H9 (cell line): ENCODE measurements around the gene TRIP11. TPM values are rescaled to one million over a fixed set of nuclear protein-coding genes. Genes with fewer than 3 reads are reported as not detected.

ENCODE experiments used
- DNase-seq: peaks from one replicate; pipeline ENCODE4 v3.0.0-alpha.2; 2017
- H2AFZ ChIP-seq: one replicate; pipeline ENCODE4 v1.6.1; 2013; ENCODE audit warnings: mild to moderate bottlenecking, low read length, control low read depth, moderate library complexity
- H2AK5ac ChIP-seq: 2 replicates; pipeline ENCODE4 v1.6.1; 2013; ENCODE audit warnings: low read length, control low read depth, mixed read lengths; ENCODE audit not compliant: insufficient read length
- H2BK120ac ChIP-seq: one replicate; pipeline ENCODE4 v1.6.1; 2013; ENCODE audit warnings: low read depth, mild to moderate bottlenecking, low read length, control low read depth, inconsistent platforms; ENCODE audit not compliant: poor library complexity, severe bottlenecking
- H2BK12ac ChIP-seq: 2 replicates; pipeline ENCODE4 v1.6.1; 2013; ENCODE audit warnings: low read length, control low read depth, mixed read lengths, low read depth; ENCODE audit not compliant: insufficient read length
- H2BK15ac ChIP-seq: 2 replicates; pipeline ENCODE4 v1.6.1; 2013; ENCODE audit warnings: low read depth, low read length, control low read depth
- H2BK20ac ChIP-seq: one replicate; pipeline ENCODE4 v1.6.1; 2013; ENCODE audit warnings: low read depth, mild to moderate bottlenecking, low read length, control low read depth, inconsistent platforms; ENCODE audit not compliant: poor library complexity, severe bottlenecking
- H2BK5ac ChIP-seq: 2 replicates; pipeline ENCODE4 v1.6.1; 2013; ENCODE audit warnings: low read length, control low read depth, mixed read lengths; ENCODE audit not compliant: insufficient read length
- H3K14ac ChIP-seq: 2 replicates; pipeline ENCODE4 v1.6.1; 2013; ENCODE audit warnings: low read length, control low read depth; ENCODE audit not compliant: insufficient read depth
- H3K18ac ChIP-seq: 2 replicates; pipeline ENCODE4 v1.6.1; 2013; ENCODE audit warnings: low read depth, mild to moderate bottlenecking, mixed read lengths, low read length, control low read depth; ENCODE audit not compliant: insufficient read length
- H3K23ac ChIP-seq: 2 replicates; pipeline ENCODE4 v1.6.1; 2013; ENCODE audit warnings: low read length, control low read depth, mixed read lengths, low read depth; ENCODE audit not compliant: insufficient read length
- H3K23me2 ChIP-seq: 2 replicates; pipeline ENCODE4 v1.6.1; 2013; ENCODE audit warnings: low read depth, mild to moderate bottlenecking, mixed read lengths, low read length, control low read depth; ENCODE audit not compliant: insufficient read length, poor library complexity, severe bottlenecking
- H3K27ac ChIP-seq: 2 replicates; pipeline ENCODE4 v1.5.1; 2013; ENCODE audit warnings: low read length, control low read depth, mixed read lengths, low read depth; ENCODE audit not compliant: insufficient read length
- H3K27me3 ChIP-seq: 2 replicates; pipeline ENCODE4 v1.6.1; 2013; ENCODE audit warnings: low read length, control low read depth, inconsistent platforms; ENCODE audit not compliant: insufficient read depth
- H3K4ac ChIP-seq: 2 replicates; pipeline ENCODE4 v1.6.1; 2013; ENCODE audit warnings: low read depth, mild to moderate bottlenecking, control low read depth, inconsistent platforms, low read length, moderate library complexity
- H3K4me1 ChIP-seq: 2 replicates; pipeline ENCODE4 v1.6.1; 2013; ENCODE audit warnings: low read length, control low read depth, inconsistent platforms; ENCODE audit not compliant: insufficient read depth
- H3K4me2 ChIP-seq: 2 replicates; pipeline ENCODE4 v1.6.1; 2013; ENCODE audit warnings: low read length, control low read depth, mixed read lengths; ENCODE audit not compliant: insufficient read length, insufficient read depth
- H3K56ac ChIP-seq: 2 replicates; pipeline ENCODE4 v1.6.1; 2013; ENCODE audit warnings: low read depth, mild to moderate bottlenecking, mixed read lengths, low read length, control low read depth; ENCODE audit not compliant: insufficient read length
- H3K79me1 ChIP-seq: 2 replicates; pipeline ENCODE4 v1.6.1; 2013; ENCODE audit warnings: low read depth, mild to moderate bottlenecking, moderate library complexity, low read length, control low read depth, inconsistent platforms; ENCODE audit not compliant: insufficient read depth, poor library complexity, severe bottlenecking
- H3K79me2 ChIP-seq: 2 replicates; pipeline ENCODE4 v1.6.1; 2013; ENCODE audit warnings: low read length, control low read depth, inconsistent platforms; ENCODE audit not compliant: insufficient read depth
- H3K9ac ChIP-seq: 2 replicates; pipeline ENCODE4 v1.6.1; 2013; ENCODE audit warnings: low read length, control low read depth, mixed read lengths; ENCODE audit not compliant: insufficient read length; ENCODE audit errors: extremely low read depth
- H3K9me3 ChIP-seq: one replicate; pipeline ENCODE4 v1.6.1; 2013; ENCODE audit warnings: low read depth, low read length, inconsistent platforms; ENCODE audit not compliant: control insufficient read depth
- H3T11ph ChIP-seq: one replicate; pipeline ENCODE4 v1.6.1; 2013; ENCODE audit warnings: mild to moderate bottlenecking, low read length, control low read depth, inconsistent platforms
- H4K20me1 ChIP-seq: one replicate; pipeline ENCODE4 v1.6.1; 2013; ENCODE audit not compliant: control insufficient read depth, insufficient read length, insufficient read depth
- H4K5ac ChIP-seq: 2 replicates; pipeline ENCODE4 v1.6.1; 2013; ENCODE audit warnings: low read depth, mild to moderate bottlenecking, mixed read lengths, low read length, control low read depth; ENCODE audit not compliant: insufficient read length
- H4K8ac ChIP-seq: replicated peaks from 2 replicates; pipeline ENCODE4 v1.6.1; 2013; ENCODE audit warnings: low read length, control low read depth, mixed read lengths, low read depth; ENCODE audit not compliant: insufficient read length
- H4K91ac ChIP-seq: 2 replicates; pipeline ENCODE4 v1.6.1; 2013; ENCODE audit warnings: low read depth, mild to moderate bottlenecking, moderate library complexity, mixed read lengths, low read length, control low read depth; ENCODE audit not compliant: insufficient read length
- H3K27ac Mint-ChIP-seq, 3 experiments: 2 replicates in 2 of 3; 3 replicates in 1 of 3; pipeline ENCODE4 v1.8.0; 2020 to 2021; ENCODE audit warnings: mixed read lengths in 3 of 3, mild to moderate bottlenecking in 1 of 3, moderate library complexity in 1 of 3
- H3K27me3 Mint-ChIP-seq: 2 replicates; pipeline ENCODE4 v1.8.0; 2021; ENCODE audit warnings: low read depth, mild to moderate bottlenecking, moderate library complexity, mixed read lengths
- H3K36me3 Mint-ChIP-seq, 3 experiments: 2 replicates in 2 of 3; 3 replicates in 1 of 3; pipeline ENCODE4 v1.8.0; 2020 to 2021; ENCODE audit warnings: low read depth in 3 of 3, mixed read lengths in 3 of 3; ENCODE audit not compliant: insufficient read depth in 1 of 3
- H3K4me1 Mint-ChIP-seq, 2 experiments: 2 replicates each; pipeline ENCODE4 v1.8.0; 2020; ENCODE audit warnings: mixed read lengths in 2 of 2
- H3K4me3 Mint-ChIP-seq, 2 experiments: 2 replicates in 1 of 2; 3 replicates in 1 of 2; pipeline ENCODE4 v1.8.0; 2020 to 2021; ENCODE audit warnings: mild to moderate bottlenecking in 2 of 2, mixed read lengths in 2 of 2, moderate library complexity in 1 of 2
- H3K9me3 Mint-ChIP-seq, 2 experiments: 2 replicates in 1 of 2; 3 replicates in 1 of 2; pipeline ENCODE4 v1.8.0; 2020; ENCODE audit warnings: mild to moderate bottlenecking in 2 of 2, mixed read lengths in 2 of 2, moderate library complexity in 1 of 2
- WGBS: extraction: QIAGEN DNeasy Blood & Tissue Kit; methylation state at CpG from one replicate; pipeline ENCODE4 v1.1.7; 2013; ENCODE audit warnings: missing lambda C conversion rate, low lambda C conversion rate, mixed read lengths; ENCODE audit not compliant: insufficient read length; ENCODE audit errors: extremely low coverage; 5-methylcytosine and 5-hydroxymethylcytosine counted together
- total RNA-seq: library from RNA; stranded (reverse); gene quantifications from 2 replicates; pipeline ENCODE4 v1.2.1, GENCODE V29; 2021
- TF ChIP-seq, protein P1 (sequence below): fragments of 200-600 bp; sonication (generic); conservative IDR thresholded peaks from 3 replicates; pipeline ENCODE4 v1.8.0; 2021; ENCODE audit warnings: antibody characterized with exemption, mild to moderate bottlenecking

Gene TRIP11
- total RNA-seq, 1 experiment from 2014 or later, result 33.5 TPM

DNA sequence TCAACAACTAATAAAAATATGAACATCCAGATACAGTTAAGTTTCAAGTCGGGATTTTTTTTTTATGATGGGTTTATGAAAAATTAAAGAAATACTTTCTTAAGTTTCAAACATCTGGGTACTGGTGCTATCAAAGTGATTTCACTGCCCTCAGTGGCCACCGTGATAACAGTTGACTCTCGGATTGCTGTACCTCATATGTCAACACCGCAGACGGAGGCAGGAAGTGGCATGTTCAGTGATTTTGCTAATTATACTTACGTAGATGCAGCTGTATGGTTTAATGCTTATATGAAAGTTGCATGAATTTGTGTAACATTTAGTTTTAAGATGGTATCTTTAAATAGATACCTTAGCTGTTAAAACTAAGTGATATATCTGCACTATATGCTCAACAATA is 71.6 kb downstream of the TRIP11 start:
- no CpG with 5 or more reads among the region's 6 CpGs for WGBS
- no peak overlapping the region for H2BK5ac ChIP-seq
- H4K5ac ChIP-seq, result no peak overlapping the region
- no peak overlapping the region for H4K8ac ChIP-seq
- H3K4me1 ChIP-seq, result no peaks in the 10 kb centered on the region
- Mint-ChIP-seq H3K4me3 (no peak overlapping the region), H3K36me3 (peaks cover 6 to 28% (median 21%) of the 10 kb centered on the region in 3 experiments; a peak in 6 of 7 replicates), H3K9me3 (no peaks in the 10 kb centered on the region), H3K27ac (no peak overlapping the region), H3K27me3 (no peaks in the 10 kb centered on the region), H3K4me1 (peaks cover 0 to 4% of the 10 kb centered on the region in 2 experiments; a peak in 1 of 4 replicates)
- no peaks in the 10 kb centered on the region for H3K23me2 ChIP-seq
- no peak overlapping the region for H2BK20ac ChIP-seq
- no peak overlapping the region for H3T11ph ChIP-seq
- TF ChIP-seq, protein P1, sequence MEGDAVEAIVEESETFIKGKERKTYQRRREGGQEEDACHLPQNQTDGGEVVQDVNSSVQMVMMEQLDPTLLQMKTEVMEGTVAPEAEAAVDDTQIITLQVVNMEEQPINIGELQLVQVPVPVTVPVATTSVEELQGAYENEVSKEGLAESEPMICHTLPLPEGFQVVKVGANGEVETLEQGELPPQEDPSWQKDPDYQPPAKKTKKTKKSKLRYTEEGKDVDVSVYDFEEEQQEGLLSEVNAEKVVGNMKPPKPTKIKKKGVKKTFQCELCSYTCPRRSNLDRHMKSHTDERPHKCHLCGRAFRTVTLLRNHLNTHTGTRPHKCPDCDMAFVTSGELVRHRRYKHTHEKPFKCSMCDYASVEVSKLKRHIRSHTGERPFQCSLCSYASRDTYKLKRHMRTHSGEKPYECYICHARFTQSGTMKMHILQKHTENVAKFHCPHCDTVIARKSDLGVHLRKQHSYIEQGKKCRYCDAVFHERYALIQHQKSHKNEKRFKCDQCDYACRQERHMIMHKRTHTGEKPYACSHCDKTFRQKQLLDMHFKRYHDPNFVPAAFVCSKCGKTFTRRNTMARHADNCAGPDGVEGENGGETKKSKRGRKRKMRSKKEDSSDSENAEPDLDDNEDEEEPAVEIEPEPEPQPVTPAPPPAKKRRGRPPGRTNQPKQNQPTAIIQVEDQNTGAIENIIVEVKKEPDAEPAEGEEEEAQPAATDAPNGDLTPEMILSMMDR, result no peak
- H3K18ac ChIP-seq, result no peak overlapping the region
- no peak overlapping the region for H3K14ac ChIP-seq
- H3K79me2 ChIP-seq, result no peaks in the 10 kb centered on the region
- no peak overlapping the region for H2BK12ac ChIP-seq
- H3K9me3 ChIP-seq, result no peaks in the 10 kb centered on the region
- H2BK120ac ChIP-seq, result no peak overlapping the region
- H2BK15ac ChIP-seq, result no peak overlapping the region
- no peaks in the 10 kb centered on the region for H4K20me1 ChIP-seq
- no peak overlapping the region for H3K27ac ChIP-seq
- H3K79me1 ChIP-seq, result no peaks in the 10 kb centered on the region
- H3K56ac ChIP-seq, result no peak overlapping the region
- H4K91ac ChIP-seq, result no peak overlapping the region
- H2AK5ac ChIP-seq, result no peak overlapping the region
- H3K27me3 ChIP-seq, result no peaks in the 10 kb centered on the region
- H3K4ac ChIP-seq, result no peak overlapping the region
- no peak for DNase-seq
- no peak overlapping the region for H2AFZ ChIP-seq
- no peak overlapping the region for H3K9ac ChIP-seq
- no peak overlapping the region for H3K23ac ChIP-seq
- no peak overlapping the region for H3K4me2 ChIP-seq
